ENCODE data around the gene VOPP1. TPM values are rescaled to one million over a fixed set of nuclear protein-coding genes. Genes with fewer than 3 reads are reported as not detected.

Gene VOPP1
- total RNA-seq, 1 experiment from 2014 or later, result 30.3 TPM

DNA sequence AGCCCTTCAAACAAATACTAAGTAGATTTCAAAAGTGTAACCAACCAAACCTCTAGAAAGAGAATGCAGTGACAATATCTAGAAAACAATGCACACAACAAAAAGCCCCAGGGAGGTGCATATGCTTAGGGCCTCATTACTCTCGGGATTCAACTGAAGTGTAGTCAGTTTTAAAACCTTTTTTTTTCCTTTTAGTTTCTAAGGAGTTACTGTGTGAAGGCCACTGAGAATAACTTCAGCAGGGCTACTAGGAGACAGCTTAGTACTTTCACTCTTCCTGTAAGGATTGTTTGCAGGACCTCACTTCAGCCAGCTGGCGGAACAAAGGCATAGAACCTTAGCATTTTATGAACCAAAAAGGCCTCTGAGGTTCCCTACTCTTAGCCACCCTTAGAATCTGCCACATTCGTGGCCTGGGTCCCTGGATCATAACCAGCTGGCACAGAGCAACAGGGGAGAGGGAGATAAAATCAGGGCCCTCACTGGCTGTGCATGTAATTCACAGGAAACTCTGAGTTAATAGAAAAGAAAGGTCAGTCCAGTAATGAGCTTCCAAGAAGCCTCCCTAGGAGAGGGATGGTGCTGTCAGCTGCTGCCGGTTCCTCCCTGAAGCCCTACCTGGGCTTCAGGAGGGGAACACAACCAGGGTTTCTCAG lies 3.6 kb downstream of the VOPP1 start:
- ATAC-seq, result no peak
- H3K9me3 ChIP-seq (ENCODE audit: control insufficient read depth in 1 of 2, insufficient read depth in 1 of 2, low read depth in 1 of 2, low read length in 2 of 2), result no peaks in the 10 kb centered on the region
- H3K9ac ChIP-seq (ENCODE audit: low read length), result no peak overlapping the region
- no TSS peak for BruUV-seq (replicated peaks)
- no peak overlapping the region for H3K4me2 ChIP-seq (ENCODE audit: low read length)
- RAD21 ChIA-PET (ENCODE audit: low non-redundant PET in 1 of 2, low total read pairs in 2 of 2, uncharacterized antibody in 2 of 2, unreplicated experiment in 2 of 2), result no interaction called here
- CTCF ChIA-PET, result no interaction called here
- H2AFZ ChIP-seq (ENCODE audit: low read depth, low read length, poor library complexity, severe bottlenecking), result no peak overlapping the region
- peaks cover 61% of the 10 kb centered on the region for H3K79me2 ChIP-seq (ENCODE audit: insufficient read depth, low read length)
- DNase-seq (ENCODE audit: low read depth, low spot score), result no peak
- peaks cover 24 to 46% of the 10 kb centered on the region in 2 experiments for H3K4me1 ChIP-seq (ENCODE audit: control insufficient read depth in 1 of 2, insufficient read depth in 2 of 2, low read length in 2 of 2)
- no peak overlapping the region for H3K27ac ChIP-seq (ENCODE audit: low read depth, low read length)
- H3K4me3 ChIP-seq (replicated peaks in 1 of 2; ENCODE audit: low read depth in 1 of 2, low read length in 2 of 2), result no peak overlapping the region
- POLR2A ChIA-PET, result interaction anchor here (1.1 kb wide), 1 partner anchor 483 kb away, joined by 5 read pairs; the partner anchor contains the start of genes CCT6A and PSPH
- no peaks in the 10 kb centered on the region for H3K36me3 ChIP-seq (ENCODE audit: control insufficient read depth in 1 of 2, insufficient read depth in 2 of 2, low read length in 2 of 2)
- H4K20me1 ChIP-seq (ENCODE audit: insufficient read depth), result no peaks in the 10 kb centered on the region; the same call in 1 of the 2 replicates
- H3K27me3 ChIP-seq (ENCODE audit: insufficient read depth, low read length), result no peaks in the 10 kb centered on the region
- intact Hi-C loops (cut with micrococcal nuclease), result no loop called here
- TF ChIP-seq, protein P1, sequence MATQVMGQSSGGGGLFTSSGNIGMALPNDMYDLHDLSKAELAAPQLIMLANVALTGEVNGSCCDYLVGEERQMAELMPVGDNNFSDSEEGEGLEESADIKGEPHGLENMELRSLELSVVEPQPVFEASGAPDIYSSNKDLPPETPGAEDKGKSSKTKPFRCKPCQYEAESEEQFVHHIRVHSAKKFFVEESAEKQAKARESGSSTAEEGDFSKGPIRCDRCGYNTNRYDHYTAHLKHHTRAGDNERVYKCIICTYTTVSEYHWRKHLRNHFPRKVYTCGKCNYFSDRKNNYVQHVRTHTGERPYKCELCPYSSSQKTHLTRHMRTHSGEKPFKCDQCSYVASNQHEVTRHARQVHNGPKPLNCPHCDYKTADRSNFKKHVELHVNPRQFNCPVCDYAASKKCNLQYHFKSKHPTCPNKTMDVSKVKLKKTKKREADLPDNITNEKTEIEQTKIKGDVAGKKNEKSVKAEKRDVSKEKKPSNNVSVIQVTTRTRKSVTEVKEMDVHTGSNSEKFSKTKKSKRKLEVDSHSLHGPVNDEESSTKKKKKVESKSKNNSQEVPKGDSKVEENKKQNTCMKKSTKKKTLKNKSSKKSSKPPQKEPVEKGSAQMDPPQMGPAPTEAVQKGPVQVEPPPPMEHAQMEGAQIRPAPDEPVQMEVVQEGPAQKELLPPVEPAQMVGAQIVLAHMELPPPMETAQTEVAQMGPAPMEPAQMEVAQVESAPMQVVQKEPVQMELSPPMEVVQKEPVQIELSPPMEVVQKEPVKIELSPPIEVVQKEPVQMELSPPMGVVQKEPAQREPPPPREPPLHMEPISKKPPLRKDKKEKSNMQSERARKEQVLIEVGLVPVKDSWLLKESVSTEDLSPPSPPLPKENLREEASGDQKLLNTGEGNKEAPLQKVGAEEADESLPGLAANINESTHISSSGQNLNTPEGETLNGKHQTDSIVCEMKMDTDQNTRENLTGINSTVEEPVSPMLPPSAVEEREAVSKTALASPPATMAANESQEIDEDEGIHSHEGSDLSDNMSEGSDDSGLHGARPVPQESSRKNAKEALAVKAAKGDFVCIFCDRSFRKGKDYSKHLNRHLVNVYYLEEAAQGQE (IDR thresholded peaks at IDR 0.05; ENCODE audit: low read depth), result no peak
- TF ChIP-seq SRF (IDR thresholded peaks at IDR 0.05; ENCODE audit: low read depth), result no peak
- no peak for TF ChIP-seq ZFX (IDR thresholded peaks at IDR 0.05)
- TF ChIP-seq EZH2 (IDR thresholded peaks at IDR 0.05), result no peak
- TF ChIP-seq, protein P2, sequence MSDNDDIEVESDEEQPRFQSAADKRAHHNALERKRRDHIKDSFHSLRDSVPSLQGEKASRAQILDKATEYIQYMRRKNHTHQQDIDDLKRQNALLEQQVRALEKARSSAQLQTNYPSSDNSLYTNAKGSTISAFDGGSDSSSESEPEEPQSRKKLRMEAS (IDR thresholded peaks at IDR 0.05), result no peak
- no peak for TF ChIP-seq EZH2phosphoT487 (IDR thresholded peaks at IDR 0.05; ENCODE audit: borderline replicate concordance)
- TF ChIP-seq POLR2A (IDR thresholded peaks at IDR 0.05; ENCODE audit: borderline replicate concordance, extremely low read depth, insufficient read depth, insufficient read length), result no peak
- TF ChIP-seq CEBPB (IDR thresholded peaks at IDR 0.05; ENCODE audit: low read depth), result no peak
- no peak for TF ChIP-seq JUND (IDR thresholded peaks at IDR 0.05)
- TF ChIP-seq SIN3A (IDR thresholded peaks at IDR 0.05; ENCODE audit: low read depth), result no peak
- no peak for TF ChIP-seq FOSL1 (IDR thresholded peaks at IDR 0.05; ENCODE audit: low read depth)
- TF ChIP-seq, protein P3, sequence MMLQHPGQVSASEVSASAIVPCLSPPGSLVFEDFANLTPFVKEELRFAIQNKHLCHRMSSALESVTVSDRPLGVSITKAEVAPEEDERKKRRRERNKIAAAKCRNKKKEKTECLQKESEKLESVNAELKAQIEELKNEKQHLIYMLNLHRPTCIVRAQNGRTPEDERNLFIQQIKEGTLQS (IDR thresholded peaks at IDR 0.05), result no peak
- TF ChIP-seq, protein P4, sequence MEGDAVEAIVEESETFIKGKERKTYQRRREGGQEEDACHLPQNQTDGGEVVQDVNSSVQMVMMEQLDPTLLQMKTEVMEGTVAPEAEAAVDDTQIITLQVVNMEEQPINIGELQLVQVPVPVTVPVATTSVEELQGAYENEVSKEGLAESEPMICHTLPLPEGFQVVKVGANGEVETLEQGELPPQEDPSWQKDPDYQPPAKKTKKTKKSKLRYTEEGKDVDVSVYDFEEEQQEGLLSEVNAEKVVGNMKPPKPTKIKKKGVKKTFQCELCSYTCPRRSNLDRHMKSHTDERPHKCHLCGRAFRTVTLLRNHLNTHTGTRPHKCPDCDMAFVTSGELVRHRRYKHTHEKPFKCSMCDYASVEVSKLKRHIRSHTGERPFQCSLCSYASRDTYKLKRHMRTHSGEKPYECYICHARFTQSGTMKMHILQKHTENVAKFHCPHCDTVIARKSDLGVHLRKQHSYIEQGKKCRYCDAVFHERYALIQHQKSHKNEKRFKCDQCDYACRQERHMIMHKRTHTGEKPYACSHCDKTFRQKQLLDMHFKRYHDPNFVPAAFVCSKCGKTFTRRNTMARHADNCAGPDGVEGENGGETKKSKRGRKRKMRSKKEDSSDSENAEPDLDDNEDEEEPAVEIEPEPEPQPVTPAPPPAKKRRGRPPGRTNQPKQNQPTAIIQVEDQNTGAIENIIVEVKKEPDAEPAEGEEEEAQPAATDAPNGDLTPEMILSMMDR (IDR thresholded peaks at IDR 0.05 in 2 of 3, conservative IDR thresholded peaks at IDR 0.05 in 1 of 3; ENCODE audit: borderline replicate concordance in 1 of 3, insufficient read depth in 1 of 3, low read depth in 2 of 3, low read length in 2 of 3), result no peak
- no peak for TF ChIP-seq ELF1 (IDR thresholded peaks at IDR 0.05; ENCODE audit: borderline replicate concordance, low read depth)
- TF ChIP-seq TCF7L2 (IDR thresholded peaks at IDR 0.05; ENCODE audit: borderline replicate concordance, extremely low read depth, insufficient read depth, insufficient read length), result no peak
- TF ChIP-seq POLR2AphosphoS5 (IDR thresholded peaks at IDR 0.05; ENCODE audit: low read depth, low read length), result no peak
- no peak for TF ChIP-seq SP1 (IDR thresholded peaks at IDR 0.05; ENCODE audit: low read depth)
- TF ChIP-seq, protein P5, sequence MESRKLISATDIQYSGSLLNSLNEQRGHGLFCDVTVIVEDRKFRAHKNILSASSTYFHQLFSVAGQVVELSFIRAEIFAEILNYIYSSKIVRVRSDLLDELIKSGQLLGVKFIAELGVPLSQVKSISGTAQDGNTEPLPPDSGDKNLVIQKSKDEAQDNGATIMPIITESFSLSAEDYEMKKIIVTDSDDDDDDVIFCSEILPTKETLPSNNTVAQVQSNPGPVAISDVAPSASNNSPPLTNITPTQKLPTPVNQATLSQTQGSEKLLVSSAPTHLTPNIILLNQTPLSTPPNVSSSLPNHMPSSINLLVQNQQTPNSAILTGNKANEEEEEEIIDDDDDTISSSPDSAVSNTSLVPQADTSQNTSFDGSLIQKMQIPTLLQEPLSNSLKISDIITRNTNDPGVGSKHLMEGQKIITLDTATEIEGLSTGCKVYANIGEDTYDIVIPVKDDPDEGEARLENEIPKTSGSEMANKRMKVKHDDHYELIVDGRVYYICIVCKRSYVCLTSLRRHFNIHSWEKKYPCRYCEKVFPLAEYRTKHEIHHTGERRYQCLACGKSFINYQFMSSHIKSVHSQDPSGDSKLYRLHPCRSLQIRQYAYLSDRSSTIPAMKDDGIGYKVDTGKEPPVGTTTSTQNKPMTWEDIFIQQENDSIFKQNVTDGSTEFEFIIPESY (IDR thresholded peaks at IDR 0.05; ENCODE audit: extremely low read depth, insufficient replicate concordance, low read length), result no peak
- TF ChIP-seq CBX3 (IDR thresholded peaks at IDR 0.05; ENCODE audit: low read depth), result no peak
- no peaks in the 10 kb centered on the region for H3K9me2 ChIP-seq (ENCODE audit: insufficient read depth)

All from HCT116 (cell line).